ENCODE measurements around the gene TOR4A. TPM values are rescaled to one million over a fixed set of nuclear protein-coding genes. Genes with fewer than 3 reads are reported as not detected.

Gene TOR4A
- total and polyA plus RNA-seq, 10 of the 15 experiments (the other 5 are each of a cell fraction or from before 2014, with no cell fraction given), result 2.0 to 19.9 (median 3.7) TPM

DNA sequence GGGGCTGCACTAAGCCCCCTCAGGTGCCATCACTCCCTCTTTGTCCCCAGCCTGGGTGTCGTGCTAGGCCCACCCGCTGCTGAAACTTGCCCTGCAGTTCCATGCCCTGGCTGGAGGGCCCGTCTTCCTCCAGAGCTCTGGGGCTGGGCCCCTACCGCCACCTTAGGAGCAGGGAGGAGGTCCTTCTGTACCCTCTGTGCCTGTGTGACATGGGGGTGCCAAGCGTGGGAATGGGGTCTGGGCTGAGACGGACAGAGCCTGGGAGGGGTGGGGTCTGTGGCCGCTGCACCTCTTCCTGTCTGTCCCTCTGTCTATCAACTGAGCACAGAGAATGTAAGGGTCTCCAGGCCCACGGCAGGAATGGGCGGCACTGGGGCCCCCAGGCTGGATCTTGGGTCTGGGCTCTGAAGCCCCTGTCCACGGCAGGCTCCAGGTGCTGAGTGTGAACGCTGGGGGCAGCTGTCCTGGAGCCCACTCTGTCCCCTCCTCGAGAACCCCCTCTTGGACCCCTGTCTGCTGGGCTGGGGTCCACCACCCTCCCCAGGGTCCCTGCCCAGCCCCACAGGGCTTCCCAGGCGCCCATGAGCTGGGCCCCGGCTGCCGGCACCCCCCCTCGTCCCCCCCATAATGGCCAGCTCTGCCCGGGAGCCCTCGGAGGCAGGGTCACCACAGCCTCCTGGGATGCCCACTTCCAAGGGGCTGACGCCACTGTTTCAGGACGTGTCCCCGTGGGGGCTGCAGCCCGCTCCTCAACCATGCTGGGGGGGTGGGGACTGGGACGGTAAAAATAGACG is 40.4 kb downstream of the TOR4A start:
- POLR2A ChIA-PET, result interaction anchor here (0.5 to 2.2 kb wide), 2 partner anchors 16 to 234 kb away, joined by 8 to 19 read pairs; partner anchors contain the start of genes MRPL41 and NRARP
- RAD21 ChIA-PET (ENCODE audit: unreplicated experiment), result interaction anchor here (3.5 kb wide), 1 partner anchor 16 kb away, joined by 20 read pairs; the partner anchor contains the start of gene NRARP
- Histone ChIP-seq H3K4me3 (no peak overlapping the region), H2AFZ (ENCODE audit: control insufficient read depth, low read depth, low read length) (no peak overlapping the region), H3K9me3 (replicated peaks; ENCODE audit: control insufficient read depth, insufficient read depth, low read length) (no peaks in the 10 kb centered on the region; the same call in 2 of the 3 replicates), H3K4me2 (ENCODE audit: control insufficient read depth, insufficient read depth) (no peak overlapping the region), H3K27ac (ENCODE audit: control insufficient read depth, insufficient read depth) (no peak overlapping the region), H3K79me2 (ENCODE audit: control insufficient read depth, insufficient read depth, low read length) (no peaks in the 10 kb centered on the region), H3K36me3 (ENCODE audit: control insufficient read depth in 2 of 2, insufficient read depth in 2 of 2, low read length in 1 of 2) (no peaks in the 10 kb centered on the region), H3K9ac (ENCODE audit: control insufficient read depth, insufficient read depth, low read length) (no peak overlapping the region), H3K4me1 (ENCODE audit: control insufficient read depth, insufficient read depth, low read length) (peaks cover 5% of the 10 kb centered on the region), H3K27me3 (replicated peaks in 1 of 2; ENCODE audit: control insufficient read depth in 2 of 2, insufficient read depth in 2 of 2, low read length in 1 of 2) (no peaks in the 10 kb centered on the region), H4K20me1 (ENCODE audit: control insufficient read depth, insufficient read depth) (no peaks in the 10 kb centered on the region)
- in situ Hi-C loops (cut with MboI) (no loop called here), intact Hi-C loops (cut with micrococcal nuclease; ENCODE audit: unreplicated experiment) (no loop called here)
- SMC1A ChIA-PET (ENCODE audit: uncharacterized antibody, unreplicated experiment), result interaction anchor here (0.6 kb wide), 1 partner anchor 17 kb away, joined by 3 read pairs; no protein-coding TSS in a partner anchor
- WGBS (ENCODE audit: insufficient coverage, insufficient replicate concordance, low lambda C conversion rate, missing lambda C conversion rate), result 49% methylated on average over 21 of the region's 24 CpGs
- no TSS peak for BruUV-seq (replicated peaks)
- ATAC-seq (no peak), FAIRE-seq (no peak), DNase-seq (ENCODE audit: low read depth, low spot score) (no peak)
- TF ChIP-seq NR2C2 (IDR thresholded peaks at IDR 0.05; ENCODE audit: borderline replicate concordance, control insufficient read depth, insufficient read length, low read depth) (no peak), MEF2A (IDR thresholded peaks at IDR 0.05; ENCODE audit: insufficient read depth, low read depth, low read length) (no peak), JUNB (IDR thresholded peaks at IDR 0.05) (no peak), WRNIP1 (IDR thresholded peaks at IDR 0.05; ENCODE audit: borderline replicate concordance, low read depth, low read length) (no peak), BACH1 (IDR thresholded peaks at IDR 0.05; ENCODE audit: borderline replicate concordance) (no peak), HDGF (IDR thresholded peaks at IDR 0.05) (no peak), NR2C1 (IDR thresholded peaks at IDR 0.05) (no peak)
- TF ChIP-seq, protein P1, sequence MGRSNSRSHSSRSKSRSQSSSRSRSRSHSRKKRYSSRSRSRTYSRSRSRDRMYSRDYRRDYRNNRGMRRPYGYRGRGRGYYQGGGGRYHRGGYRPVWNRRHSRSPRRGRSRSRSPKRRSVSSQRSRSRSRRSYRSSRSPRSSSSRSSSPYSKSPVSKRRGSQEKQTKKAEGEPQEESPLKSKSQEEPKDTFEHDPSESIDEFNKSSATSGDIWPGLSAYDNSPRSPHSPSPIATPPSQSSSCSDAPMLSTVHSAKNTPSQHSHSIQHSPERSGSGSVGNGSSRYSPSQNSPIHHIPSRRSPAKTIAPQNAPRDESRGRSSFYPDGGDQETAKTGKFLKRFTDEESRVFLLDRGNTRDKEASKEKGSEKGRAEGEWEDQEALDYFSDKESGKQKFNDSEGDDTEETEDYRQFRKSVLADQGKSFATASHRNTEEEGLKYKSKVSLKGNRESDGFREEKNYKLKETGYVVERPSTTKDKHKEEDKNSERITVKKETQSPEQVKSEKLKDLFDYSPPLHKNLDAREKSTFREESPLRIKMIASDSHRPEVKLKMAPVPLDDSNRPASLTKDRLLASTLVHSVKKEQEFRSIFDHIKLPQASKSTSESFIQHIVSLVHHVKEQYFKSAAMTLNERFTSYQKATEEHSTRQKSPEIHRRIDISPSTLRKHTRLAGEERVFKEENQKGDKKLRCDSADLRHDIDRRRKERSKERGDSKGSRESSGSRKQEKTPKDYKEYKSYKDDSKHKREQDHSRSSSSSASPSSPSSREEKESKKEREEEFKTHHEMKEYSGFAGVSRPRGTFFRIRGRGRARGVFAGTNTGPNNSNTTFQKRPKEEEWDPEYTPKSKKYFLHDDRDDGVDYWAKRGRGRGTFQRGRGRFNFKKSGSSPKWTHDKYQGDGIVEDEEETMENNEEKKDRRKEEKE (IDR thresholded peaks at IDR 0.05), result no peak
- TF ChIP-seq, protein P2, sequence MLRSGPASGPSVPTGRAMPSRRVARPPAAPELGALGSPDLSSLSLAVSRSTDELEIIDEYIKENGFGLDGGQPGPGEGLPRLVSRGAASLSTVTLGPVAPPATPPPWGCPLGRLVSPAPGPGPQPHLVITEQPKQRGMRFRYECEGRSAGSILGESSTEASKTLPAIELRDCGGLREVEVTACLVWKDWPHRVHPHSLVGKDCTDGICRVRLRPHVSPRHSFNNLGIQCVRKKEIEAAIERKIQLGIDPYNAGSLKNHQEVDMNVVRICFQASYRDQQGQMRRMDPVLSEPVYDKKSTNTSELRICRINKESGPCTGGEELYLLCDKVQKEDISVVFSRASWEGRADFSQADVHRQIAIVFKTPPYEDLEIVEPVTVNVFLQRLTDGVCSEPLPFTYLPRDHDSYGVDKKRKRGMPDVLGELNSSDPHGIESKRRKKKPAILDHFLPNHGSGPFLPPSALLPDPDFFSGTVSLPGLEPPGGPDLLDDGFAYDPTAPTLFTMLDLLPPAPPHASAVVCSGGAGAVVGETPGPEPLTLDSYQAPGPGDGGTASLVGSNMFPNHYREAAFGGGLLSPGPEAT (IDR thresholded peaks at IDR 0.05; ENCODE audit: low read depth), result no peak
- TF ChIP-seq, protein P3, sequence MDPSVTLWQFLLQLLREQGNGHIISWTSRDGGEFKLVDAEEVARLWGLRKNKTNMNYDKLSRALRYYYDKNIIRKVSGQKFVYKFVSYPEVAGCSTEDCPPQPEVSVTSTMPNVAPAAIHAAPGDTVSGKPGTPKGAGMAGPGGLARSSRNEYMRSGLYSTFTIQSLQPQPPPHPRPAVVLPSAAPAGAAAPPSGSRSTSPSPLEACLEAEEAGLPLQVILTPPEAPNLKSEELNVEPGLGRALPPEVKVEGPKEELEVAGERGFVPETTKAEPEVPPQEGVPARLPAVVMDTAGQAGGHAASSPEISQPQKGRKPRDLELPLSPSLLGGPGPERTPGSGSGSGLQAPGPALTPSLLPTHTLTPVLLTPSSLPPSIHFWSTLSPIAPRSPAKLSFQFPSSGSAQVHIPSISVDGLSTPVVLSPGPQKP (IDR thresholded peaks at IDR 0.05; ENCODE audit: low read depth, low read length), result no peak
- CTCF ChIA-PET, result interaction anchor here (1.3 kb wide), 1 partner anchor 16 kb away, joined by 3 read pairs; the partner anchor contains the start of gene NRARP

All from GM12878 (cell line).